D721Med (cell line): Measurements from ENCODE around the gene DGCR8.

Source experiments
- DNase-seq: peaks from one replicate; pipeline ENCODE4 v3.0.0; 2011; ENCODE audit warnings: low spot score; ENCODE audit not compliant: insufficient read length
- FAIRE-seq: peaks from 2 replicates; lab custom pipeline; 2011; peaks lifted over from hg19 to GRCh38; lab: Jason Lieb, UNC
- TF ChIP-seq, protein P1 (sequence below): IDR thresholded peaks from 2 replicates; pipeline ENCODE4 v1.5.1; 2012; ENCODE audit warnings: mild to moderate bottlenecking, control low read depth; ENCODE audit not compliant: insufficient read depth; ENCODE audit errors: missing control alignments

DGCR8 gene

GRCh38 chr22:20053407-20054033 lies 26.5 kb upstream of the DGCR8 start:
- FAIRE-seq (no peak), DNase-seq (no peak)
- TF ChIP-seq, protein P1, sequence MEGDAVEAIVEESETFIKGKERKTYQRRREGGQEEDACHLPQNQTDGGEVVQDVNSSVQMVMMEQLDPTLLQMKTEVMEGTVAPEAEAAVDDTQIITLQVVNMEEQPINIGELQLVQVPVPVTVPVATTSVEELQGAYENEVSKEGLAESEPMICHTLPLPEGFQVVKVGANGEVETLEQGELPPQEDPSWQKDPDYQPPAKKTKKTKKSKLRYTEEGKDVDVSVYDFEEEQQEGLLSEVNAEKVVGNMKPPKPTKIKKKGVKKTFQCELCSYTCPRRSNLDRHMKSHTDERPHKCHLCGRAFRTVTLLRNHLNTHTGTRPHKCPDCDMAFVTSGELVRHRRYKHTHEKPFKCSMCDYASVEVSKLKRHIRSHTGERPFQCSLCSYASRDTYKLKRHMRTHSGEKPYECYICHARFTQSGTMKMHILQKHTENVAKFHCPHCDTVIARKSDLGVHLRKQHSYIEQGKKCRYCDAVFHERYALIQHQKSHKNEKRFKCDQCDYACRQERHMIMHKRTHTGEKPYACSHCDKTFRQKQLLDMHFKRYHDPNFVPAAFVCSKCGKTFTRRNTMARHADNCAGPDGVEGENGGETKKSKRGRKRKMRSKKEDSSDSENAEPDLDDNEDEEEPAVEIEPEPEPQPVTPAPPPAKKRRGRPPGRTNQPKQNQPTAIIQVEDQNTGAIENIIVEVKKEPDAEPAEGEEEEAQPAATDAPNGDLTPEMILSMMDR, result no peak

DNA sequence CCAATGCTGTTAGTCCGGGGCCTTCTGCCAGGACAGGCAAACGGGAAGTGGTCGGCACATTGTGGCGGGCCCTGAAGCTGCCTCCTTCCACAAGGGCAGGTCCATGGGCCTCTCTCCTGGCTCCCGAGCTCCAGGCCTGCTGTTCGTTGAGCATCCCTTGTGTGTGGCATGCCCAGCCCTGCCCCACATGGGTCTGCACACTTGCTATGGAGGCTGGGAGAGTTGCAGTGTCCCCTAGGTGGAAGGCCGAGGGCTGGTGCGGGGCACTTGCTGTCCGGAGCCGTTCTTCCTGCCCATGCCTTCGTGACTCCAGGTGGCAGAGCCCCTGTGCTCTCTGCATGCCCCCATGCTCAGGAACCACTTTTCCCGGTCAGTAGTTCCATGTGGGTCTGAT lies 26.0 kb upstream of the DGCR8 start:
- TF ChIP-seq, protein P1, result no peak
- no peak for FAIRE-seq
- DNase-seq, result no peak

GRCh38 chr22:20054485-20054884 lies 25.6 kb upstream of the DGCR8 start:
- FAIRE-seq, result no peak

GRCh38 chr22:20055144-20055543 lies 24.9 kb upstream of the DGCR8 start:
- TF ChIP-seq, protein P1, result no peak
- FAIRE-seq (no peak), DNase-seq (no peak)

More at GRCh38 chr22:20054485-20054884, 25.6 kb upstream of the DGCR8 start:
- TF ChIP-seq, protein P1, result no peak
- DNase-seq, result no peak

DNA sequence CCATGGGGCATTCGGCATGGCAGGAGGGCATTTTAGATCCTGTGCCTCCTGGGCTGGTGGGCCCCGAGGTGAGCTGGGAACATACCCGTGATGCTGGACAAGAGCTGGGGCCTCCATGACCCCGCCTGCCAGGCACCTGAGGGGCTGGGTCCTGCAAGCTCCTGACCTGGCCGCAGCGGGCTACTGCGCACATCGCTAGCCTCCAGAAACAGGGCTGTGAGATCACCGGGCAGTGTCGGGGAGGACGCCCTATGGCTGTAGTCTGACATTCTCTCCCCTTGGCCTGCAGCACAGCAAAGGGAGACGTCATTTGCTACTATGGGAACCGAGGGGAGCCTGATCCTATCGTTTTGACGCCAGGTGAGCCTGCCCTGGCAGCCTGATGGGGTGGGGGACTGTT lies 24.4 kb upstream of the DGCR8 start:
- no peak for FAIRE-seq
- no peak for DNase-seq
- TF ChIP-seq, protein P1, result no peak

DNA sequence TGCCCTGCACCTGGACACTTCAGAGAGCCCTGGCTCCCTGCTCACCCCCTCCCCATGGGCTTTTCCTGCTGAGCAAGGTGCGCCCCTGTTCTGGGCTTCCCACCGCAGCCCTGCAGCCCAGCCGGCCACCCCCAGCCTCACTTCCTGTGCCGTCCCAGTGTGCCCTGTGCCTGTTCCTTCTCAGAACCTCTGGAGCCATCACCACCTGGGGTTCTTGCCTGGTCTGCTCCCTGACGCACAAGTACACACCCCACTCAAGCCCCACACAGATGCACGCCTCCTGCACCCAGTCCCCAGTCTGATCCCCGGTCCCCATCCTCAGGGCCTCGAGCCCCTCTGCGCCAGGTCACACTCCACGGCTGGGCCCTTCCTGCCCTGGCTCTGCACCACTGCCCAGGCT lies 23.9 kb upstream of the DGCR8 start:
- FAIRE-seq (no peak), DNase-seq (no peak)
- TF ChIP-seq, protein P1, result no peak

DNA sequence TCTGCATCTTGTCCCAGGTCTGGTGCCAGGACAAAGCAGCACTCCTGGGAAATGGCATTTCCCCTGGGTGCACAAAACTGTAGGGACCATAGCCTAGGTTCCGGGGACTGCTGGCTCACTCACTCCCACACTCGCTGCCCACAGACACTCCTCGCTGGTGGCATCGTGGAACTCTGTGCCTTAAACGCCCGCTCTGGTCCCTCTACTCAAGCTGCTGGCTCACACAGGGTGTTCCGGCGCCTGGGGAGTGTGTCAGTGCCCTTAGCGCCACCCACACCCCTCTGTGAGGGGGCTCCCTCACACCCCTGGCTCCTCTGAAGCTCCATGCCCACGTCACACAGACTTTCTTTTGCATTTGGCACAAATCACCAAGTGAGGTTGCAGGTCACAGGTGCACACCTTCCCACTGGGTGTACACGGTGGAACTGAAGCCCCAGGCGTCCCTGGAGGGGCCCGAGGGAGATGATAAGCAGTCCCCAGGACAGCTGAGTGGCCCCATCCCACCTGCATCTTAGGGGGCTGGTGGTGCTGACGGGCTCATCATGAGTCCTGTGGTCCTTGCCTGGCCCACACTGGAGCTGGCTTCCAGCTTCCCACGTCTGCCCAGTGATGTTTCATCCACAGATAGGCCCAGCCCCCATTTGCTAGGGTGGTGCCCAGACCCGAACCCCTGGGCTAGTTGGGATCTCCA lies 23.2 kb upstream of the DGCR8 start:
- DNase-seq (no peak), FAIRE-seq (no peak)
- TF ChIP-seq, protein P1, result no peak
